Activated T-cell treated with anti-CD3 and anti-CD28 coated beads, Interleukin-2, amount 50 U/mL, for 72 hours (primary cell): ENCODE data around the gene ACOT12. TPM values are rescaled to one million over a fixed set of nuclear protein-coding genes. Genes with fewer than 3 reads are reported as not detected.
"Not testable (repeated sequence)": the region's sequence is repeated elsewhere in the genome, so short reads cannot be mapped to it uniquely, and the experiment has no call there.

Experiments used
- ATAC-seq, 2 donors: fragments of 150-1000 bp; cut with Tn5 transposase; replicated peaks in 1 of 2; 2 replicates each; pipeline ENCODE4 v1.10.0; 2021; ENCODE audit warnings: moderate library complexity in 2 of 2, mild to moderate bottlenecking in 1 of 2
- DNase-seq, 2 donors: peaks; one replicate each; pipeline ENCODE4 v3.0.0; 2021 to 2022; ENCODE audit warnings: mixed read lengths in 1 of 2
- H3K27ac Mint-ChIP-seq: one replicate; pipeline ENCODE4 v1.8.0; 2022; ENCODE audit warnings: mild to moderate bottlenecking, moderate library complexity, mixed read lengths
- H3K27me3 Mint-ChIP-seq: one replicate; pipeline ENCODE4 v1.8.0; 2022; ENCODE audit warnings: low read depth, mixed read lengths
- H3K36me3 Mint-ChIP-seq, 2 donors: one replicate each; pipeline ENCODE4 v1.8.0; 2022; ENCODE audit warnings: mixed read lengths in 2 of 2, mild to moderate bottlenecking in 1 of 2; ENCODE audit not compliant: insufficient read depth in 2 of 2
- H3K4me1 Mint-ChIP-seq: one replicate; pipeline ENCODE4 v1.8.0; 2022; ENCODE audit warnings: low read depth, mixed read lengths
- H3K4me3 Mint-ChIP-seq, 2 donors: one replicate each; pipeline ENCODE4 v1.8.0; 2022; ENCODE audit warnings: mild to moderate bottlenecking in 2 of 2, mixed read lengths in 2 of 2, moderate library complexity in 2 of 2
- H3K9me3 Mint-ChIP-seq, 2 donors: one replicate each; pipeline ENCODE4 v1.8.0; 2022; ENCODE audit warnings: mixed read lengths in 2 of 2
- total RNA-seq, 2 donors: library from RNA; stranded (reverse); gene quantifications; one replicate each; pipeline ENCODE4 v1.2.3, GENCODE V29; 2022

Gene ACOT12
- total RNA-seq, 2 donors from 2014 or later: not detected

DNA sequence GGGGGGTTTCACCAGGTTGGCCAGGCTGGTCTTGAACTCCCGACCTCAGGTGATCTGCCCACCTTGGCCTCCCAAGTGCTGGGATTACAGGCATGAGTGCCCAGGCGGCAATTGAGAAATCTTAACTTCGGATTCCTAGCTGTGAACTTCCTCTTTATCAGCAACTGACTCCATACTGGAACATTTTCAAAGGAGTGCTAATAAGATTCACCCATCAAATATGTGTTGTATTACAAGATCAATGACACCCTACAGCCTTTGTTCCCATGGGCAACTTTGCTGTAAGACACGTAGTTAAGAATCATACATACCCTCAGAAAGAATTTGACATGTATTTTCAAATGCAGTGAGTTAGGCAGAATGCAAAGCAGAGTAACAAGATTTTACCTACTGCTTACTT is 23.1 kb upstream of the ACOT12 start:
- no peak overlapping the region for H3K4me3 Mint-ChIP-seq
- no peaks in the 10 kb centered on the region for H3K27me3 Mint-ChIP-seq
- no peaks in the 10 kb centered on the region for H3K9me3 Mint-ChIP-seq
- H3K36me3 Mint-ChIP-seq: no peaks in the 10 kb centered on the region
- H3K27ac Mint-ChIP-seq: no peak overlapping the region
- no peak for ATAC-seq
- DNase-seq: no peak
- peaks cover 25% of the 10 kb centered on the region for H3K4me1 Mint-ChIP-seq

DNA sequence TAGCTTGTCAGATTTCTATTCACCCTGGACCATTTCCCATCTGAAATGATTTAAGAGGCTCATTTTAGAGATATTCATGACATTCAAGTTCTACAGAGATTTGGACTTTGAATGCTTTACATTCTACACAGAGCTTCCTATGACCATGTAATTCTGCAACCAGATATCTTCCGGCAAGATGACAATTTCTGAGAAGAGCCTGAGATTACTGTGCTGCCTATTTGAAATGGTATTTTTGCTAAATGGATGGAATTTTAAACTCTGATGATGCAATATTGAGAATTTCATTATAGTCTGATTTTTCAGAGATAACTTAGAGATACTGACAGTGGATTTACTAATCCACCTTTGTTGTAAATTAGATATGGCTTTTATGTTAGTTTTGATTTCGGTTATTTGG is 16.0 kb upstream of the ACOT12 start:
- Mint-ChIP-seq H3K27ac (no peak overlapping the region), H3K4me1 (peaks cover 5% of the 10 kb centered on the region), H3K9me3 (no peaks in the 10 kb centered on the region), H3K27me3 (no peaks in the 10 kb centered on the region), H3K36me3 (no peaks in the 10 kb centered on the region), H3K4me3 (peak overlapping the region in 1 of 2 donors; percentile 34)
- peak in 1 of 2 donors; percentile 43 for ATAC-seq
- DNase-seq: no peak

DNA sequence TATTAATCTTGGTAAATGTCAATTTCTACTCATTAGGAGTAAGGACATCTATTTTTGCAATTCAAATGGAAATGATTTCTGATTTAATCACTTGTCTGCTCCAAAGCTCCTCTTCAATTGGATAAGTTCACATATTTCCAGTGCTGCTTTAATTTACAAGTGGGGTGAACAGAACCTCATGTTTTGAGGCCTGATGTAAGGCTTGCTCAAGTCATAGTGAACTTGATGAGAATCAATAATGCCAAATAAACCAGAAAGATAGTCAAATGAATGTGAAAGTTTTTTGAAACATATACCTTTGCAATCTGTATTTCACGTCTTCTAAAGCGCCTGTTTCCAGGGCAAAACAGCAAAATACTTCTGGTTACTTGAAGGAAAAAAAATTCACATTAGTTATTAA is 15.4 kb upstream of the ACOT12 start:
- no peak for DNase-seq
- Mint-ChIP-seq H3K4me3 (no peak overlapping the region), H3K9me3 (no peaks in the 10 kb centered on the region)

DNA sequence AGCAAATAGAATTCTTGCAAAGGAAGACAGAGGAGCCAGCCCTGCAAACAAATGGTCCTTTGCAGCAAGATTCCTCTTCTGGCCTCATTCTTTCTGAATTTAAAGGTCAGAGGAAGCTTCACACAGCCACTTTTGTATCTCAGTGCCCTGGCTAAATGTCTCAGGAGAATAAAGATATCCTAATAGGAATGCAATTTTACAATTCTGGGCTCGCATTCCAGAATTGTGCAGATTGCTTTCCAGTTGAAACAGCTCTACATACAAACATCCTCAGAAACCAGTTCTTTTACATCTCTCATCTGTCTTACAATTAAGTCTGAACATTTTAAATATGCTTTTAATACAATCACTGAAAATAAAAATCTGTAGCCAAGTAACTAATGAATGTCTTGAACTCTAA is 14.6 kb upstream of the ACOT12 start:
- H3K4me3 Mint-ChIP-seq: no peak overlapping the region
- no peaks in the 10 kb centered on the region for H3K27me3 Mint-ChIP-seq
- no peaks in the 10 kb centered on the region for H3K9me3 Mint-ChIP-seq
- H3K36me3 Mint-ChIP-seq: no peaks in the 10 kb centered on the region
- peaks cover 5% of the 10 kb centered on the region for H3K4me1 Mint-ChIP-seq
- H3K27ac Mint-ChIP-seq: no peak overlapping the region
- ATAC-seq (no peak), DNase-seq (no peak)

More for the DNA sequence above, 15.4 kb upstream of the ACOT12 start:
- Mint-ChIP-seq H3K27me3 (no peaks in the 10 kb centered on the region), H3K4me1 (peaks cover 5% of the 10 kb centered on the region), H3K36me3 (no peaks in the 10 kb centered on the region), H3K27ac (no peak overlapping the region)
- no peak for ATAC-seq

DNA sequence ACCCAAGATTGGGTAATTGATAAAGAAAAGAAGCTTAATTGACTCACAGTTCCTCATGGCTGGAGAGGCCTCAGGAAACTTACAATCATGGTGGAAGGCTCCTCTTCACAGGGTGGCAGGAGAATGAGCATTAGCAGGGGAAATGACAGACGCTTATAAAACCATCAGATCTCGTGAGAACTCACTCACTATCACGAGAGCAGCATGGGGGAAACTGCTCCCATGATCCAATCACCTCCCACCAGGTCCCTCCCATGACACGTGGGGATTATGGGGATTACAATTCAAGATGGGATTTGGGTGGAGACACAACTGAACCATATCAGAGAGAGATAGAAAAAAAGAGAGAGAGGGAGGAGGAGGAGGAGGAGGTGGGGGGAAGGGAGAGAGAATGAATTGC is 13.9 kb upstream of the ACOT12 start:
- H3K9me3 Mint-ChIP-seq, H3K4me3 Mint-ChIP-seq, H3K27me3 Mint-ChIP-seq, H3K4me1 Mint-ChIP-seq, ATAC-seq, DNase-seq, H3K36me3 Mint-ChIP-seq, H3K27ac Mint-ChIP-seq: not testable (repeated sequence)

DNA sequence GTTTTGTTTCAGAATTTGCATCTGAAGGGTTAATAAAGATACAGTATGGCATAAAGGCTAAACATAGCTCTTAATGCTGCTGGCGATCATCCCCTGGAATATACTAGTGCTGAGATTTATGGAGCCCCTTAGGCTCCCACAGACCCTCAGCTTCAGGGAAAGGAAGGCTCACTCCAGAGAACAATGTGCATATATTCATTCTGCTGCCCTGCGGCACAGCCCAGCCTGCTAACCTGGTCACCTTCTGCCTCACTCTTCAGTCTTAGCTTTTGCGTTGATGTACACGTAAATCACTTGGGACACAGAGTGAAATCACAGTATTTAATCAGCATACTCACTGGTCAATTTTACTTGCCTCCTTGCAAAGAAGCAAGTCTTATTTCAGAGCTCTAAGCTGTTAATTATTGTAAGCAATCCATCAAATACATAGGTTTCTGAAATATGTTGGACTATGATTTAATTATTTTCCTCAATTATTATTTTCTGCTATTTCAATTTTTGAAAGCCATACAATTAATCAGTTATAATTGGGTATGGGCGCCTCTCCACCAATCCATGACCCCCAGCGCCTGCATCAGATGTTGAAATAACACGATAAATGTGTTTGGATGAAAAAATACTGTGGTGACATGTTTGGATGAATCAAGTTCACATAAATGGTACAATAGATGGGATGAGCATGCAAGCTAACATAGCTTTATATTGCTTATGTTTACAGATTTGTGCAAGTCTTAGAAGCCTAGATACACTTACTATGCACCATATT is 11.4 kb upstream of the ACOT12 start:
- ATAC-seq: no peak
- H3K36me3 Mint-ChIP-seq: no peaks in the 10 kb centered on the region
- peaks cover 4% of the 10 kb centered on the region for H3K4me1 Mint-ChIP-seq

DNA sequence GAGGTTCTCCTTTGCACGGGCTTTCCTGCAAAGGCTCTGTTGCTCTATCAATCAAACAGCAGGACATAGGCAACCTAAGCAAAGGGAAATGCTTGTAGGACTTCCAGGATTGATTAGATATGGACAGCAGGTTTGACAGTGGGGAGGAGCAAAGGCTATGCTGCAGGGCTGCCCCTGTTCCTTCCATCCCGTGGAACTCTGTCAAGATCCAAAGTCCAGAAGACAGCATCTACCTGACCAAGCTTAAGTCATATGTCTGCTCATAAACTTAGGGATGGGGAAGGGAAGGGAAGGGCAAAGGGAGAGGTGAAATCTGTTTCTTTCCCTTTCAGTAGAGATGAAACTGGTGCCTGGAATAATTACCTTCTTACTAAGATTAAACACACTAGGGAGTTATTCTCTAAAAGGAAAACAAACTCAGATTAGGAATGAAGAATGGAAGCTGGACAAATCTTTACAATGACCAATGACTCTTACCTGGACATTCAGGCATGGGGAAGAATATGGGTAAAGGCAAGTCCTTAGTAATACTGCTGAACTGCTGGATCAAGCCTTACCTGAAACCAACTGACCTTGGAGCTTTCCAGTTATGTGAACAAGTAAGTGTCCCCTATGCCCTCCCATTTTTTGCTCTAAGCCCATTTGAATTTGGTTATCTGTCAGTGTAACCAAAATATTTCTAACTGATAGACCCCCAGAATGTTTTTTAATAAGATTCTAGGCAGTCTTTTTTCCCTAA is 8.4 kb upstream of the ACOT12 start:
- H3K4me3 Mint-ChIP-seq: no peak overlapping the region
- peaks cover 4% of the 10 kb centered on the region for H3K4me1 Mint-ChIP-seq
- ATAC-seq (no peak), DNase-seq (no peak)
- H3K27ac Mint-ChIP-seq: no peak overlapping the region
- peaks cover 21% of the 10 kb centered on the region for H3K27me3 Mint-ChIP-seq
- no peaks in the 10 kb centered on the region for H3K36me3 Mint-ChIP-seq
- H3K9me3 Mint-ChIP-seq: no peaks in the 10 kb centered on the region

More for the DNA sequence above, 11.4 kb upstream of the ACOT12 start:
- Mint-ChIP-seq H3K9me3 (no peaks in the 10 kb centered on the region), H3K27ac (no peak overlapping the region), H3K4me3 (no peak overlapping the region), H3K27me3 (peaks cover 7% of the 10 kb centered on the region)
- DNase-seq: no peak

DNA sequence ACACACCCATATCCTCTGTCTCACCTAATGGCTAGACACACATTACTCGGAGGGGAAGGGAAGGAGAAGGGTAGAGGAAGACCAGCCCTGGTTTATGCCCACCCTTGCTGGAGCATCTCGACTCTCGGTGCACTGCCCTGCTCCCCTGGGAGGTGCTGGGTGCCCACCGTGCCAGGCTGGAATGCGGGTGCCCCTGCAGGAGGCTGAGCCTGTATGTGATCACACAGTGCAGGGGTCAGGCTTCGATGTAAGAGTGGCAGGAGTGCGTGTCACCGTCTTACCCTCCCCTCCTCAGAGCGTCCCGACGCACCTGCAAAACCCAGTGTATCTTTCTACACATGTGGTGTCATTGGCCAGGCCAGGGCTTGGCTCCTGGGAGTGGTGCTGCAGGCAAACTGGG is 7.3 kb upstream of the ACOT12 start:
- H3K4me3 Mint-ChIP-seq: no peak overlapping the region
- H3K27ac Mint-ChIP-seq: no peak overlapping the region
- peaks cover 31% of the 10 kb centered on the region for H3K27me3 Mint-ChIP-seq
- ATAC-seq (no peak), DNase-seq (no peak)
- H3K36me3 Mint-ChIP-seq: no peaks in the 10 kb centered on the region
- H3K4me1 Mint-ChIP-seq: peaks cover 4% of the 10 kb centered on the region
- H3K9me3 Mint-ChIP-seq: no peaks in the 10 kb centered on the region

DNA sequence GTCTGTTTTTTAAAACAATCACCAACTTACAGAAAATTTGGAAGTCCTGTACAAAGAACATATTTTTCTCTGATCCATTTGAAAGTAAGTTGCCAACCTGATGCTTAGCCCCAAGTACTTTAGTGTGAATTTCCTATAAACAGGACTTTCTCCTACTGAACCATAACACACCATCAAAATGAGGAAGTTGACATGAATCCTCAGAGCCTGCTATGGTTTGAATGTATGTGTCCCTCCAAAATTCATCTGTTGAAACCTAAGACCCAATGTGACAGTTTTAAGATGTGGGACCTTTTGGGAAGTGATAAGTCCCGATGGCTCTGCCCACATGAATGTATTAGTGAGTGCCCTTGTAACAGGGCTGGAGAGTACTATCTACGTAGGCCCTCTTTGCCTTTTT is 6.4 kb upstream of the ACOT12 start:
- H3K4me1 Mint-ChIP-seq: peaks cover 4% of the 10 kb centered on the region
- peaks cover 37% of the 10 kb centered on the region for H3K27me3 Mint-ChIP-seq
- H3K27ac Mint-ChIP-seq: no peak overlapping the region
- H3K9me3 Mint-ChIP-seq: no peaks in the 10 kb centered on the region
- H3K36me3 Mint-ChIP-seq: no peaks in the 10 kb centered on the region
- ATAC-seq (no peak), DNase-seq (no peak)
- no peak overlapping the region for H3K4me3 Mint-ChIP-seq

DNA sequence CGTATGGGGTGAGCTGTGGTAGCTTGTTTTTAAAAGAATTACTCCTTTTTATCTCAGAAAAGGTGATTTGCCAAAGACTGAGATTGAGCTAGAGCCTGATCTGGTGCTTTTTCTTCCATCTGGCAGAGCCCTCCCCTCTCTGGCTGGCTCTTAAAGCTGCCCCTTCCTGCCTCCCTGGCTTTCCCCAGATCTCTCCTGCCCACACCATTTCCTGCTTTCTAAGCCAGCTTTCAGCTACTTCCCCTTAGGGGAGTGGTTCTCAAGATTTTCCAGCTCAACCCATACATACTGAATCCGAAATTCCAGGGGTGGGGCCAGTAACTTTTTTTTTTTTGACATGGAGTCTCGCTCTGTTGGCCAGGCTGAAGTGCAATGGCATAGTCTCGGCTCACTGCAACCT is 4.8 kb upstream of the ACOT12 start:
- Mint-ChIP-seq H3K4me3 (no peak overlapping the region), H3K36me3 (peaks cover 0 to 2% of the 10 kb centered on the region in 2 donors), H3K27ac (no peak overlapping the region), H3K4me1 (peaks cover 4% of the 10 kb centered on the region), H3K27me3 (peaks cover 42% of the 10 kb centered on the region), H3K9me3 (no peaks in the 10 kb centered on the region)
- DNase-seq (no peak), ATAC-seq (no peak)

DNA sequence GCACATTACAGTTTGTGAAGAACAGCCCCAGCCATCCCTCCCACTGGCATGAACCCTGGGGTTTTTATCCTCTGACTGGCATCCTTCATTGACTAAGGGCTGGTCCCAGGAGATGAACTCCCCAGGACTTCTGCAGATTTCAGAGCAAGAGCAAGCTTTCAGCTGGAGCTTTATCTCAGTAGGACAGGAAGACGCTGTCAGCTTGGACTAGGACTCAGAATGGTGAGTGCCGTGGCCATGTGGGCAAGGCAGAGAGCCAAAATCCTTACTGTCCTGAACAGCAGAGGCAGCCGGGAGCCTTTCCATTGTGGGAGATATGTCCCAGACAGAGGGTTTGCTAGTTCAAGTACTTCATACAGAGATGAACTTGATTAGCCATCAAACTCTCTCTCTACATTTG is 3.2 kb upstream of the ACOT12 start:
- no peak overlapping the region for H3K27ac Mint-ChIP-seq
- H3K4me3 Mint-ChIP-seq: no peak overlapping the region
- peaks cover 56% of the 10 kb centered on the region for H3K27me3 Mint-ChIP-seq
- ATAC-seq (no peak), DNase-seq (no peak)
- H3K9me3 Mint-ChIP-seq: no peaks in the 10 kb centered on the region
- H3K4me1 Mint-ChIP-seq: peaks cover 9% of the 10 kb centered on the region
- H3K36me3 Mint-ChIP-seq: peaks cover 0 to 2% of the 10 kb centered on the region in 2 donors

DNA sequence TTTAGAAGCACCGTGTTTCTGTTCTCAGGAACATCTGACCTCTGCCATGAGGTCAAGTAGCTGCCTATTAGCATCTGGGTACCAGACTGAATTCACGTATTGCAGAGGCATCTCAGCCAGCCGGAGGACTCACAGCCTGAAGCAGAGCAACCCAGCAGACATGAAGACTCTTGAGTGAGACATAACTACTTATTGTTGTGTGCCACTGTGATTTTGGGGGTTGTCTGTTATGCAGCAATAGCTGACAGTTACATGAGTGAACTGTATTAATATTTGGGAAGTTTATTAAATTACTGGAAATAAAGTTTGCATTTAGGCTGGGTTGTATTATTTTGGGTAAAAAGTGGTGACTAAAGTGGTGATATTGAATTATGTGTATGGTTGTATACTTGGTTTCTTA is 1.3 kb upstream of the ACOT12 start:
- Mint-ChIP-seq H3K27me3 (peaks cover 69% of the 10 kb centered on the region), H3K9me3 (no peaks in the 10 kb centered on the region), H3K36me3 (peaks cover 0 to 2% of the 10 kb centered on the region in 2 donors), H3K27ac (no peak overlapping the region), H3K4me1 (peaks cover 9% of the 10 kb centered on the region), H3K4me3 (no peak overlapping the region)
- no peak for ATAC-seq
- no peak for DNase-seq

DNA sequence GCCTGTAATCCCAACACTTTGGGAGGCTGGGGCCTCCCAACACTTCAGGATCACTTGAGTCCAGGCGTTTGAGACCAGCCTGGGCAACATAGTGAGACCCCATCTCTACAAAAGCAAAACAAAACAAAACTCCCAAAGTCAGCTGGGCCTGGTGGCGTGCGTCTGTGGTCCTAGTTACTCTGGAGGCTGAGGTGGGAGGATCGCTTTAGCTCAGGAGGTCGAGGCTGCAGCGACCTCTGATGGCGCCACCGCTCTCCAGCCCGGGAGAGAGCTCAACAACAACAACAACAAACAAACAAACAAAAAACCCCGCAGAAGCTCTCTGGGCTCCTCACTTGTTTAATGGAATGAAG is 528 bp downstream of the ACOT12 start:
- peaks cover 5% of the 10 kb centered on the region for H3K4me1 Mint-ChIP-seq
- ATAC-seq: no peak
- peaks cover 57% of the 10 kb centered on the region for H3K27me3 Mint-ChIP-seq
- DNase-seq: no peak
- no peak overlapping the region for H3K27ac Mint-ChIP-seq
- no peaks in the 10 kb centered on the region for H3K9me3 Mint-ChIP-seq
- H3K4me3 Mint-ChIP-seq: peak overlapping the region; percentile 66 to 75
- H3K36me3 Mint-ChIP-seq: peaks cover 0 to 2% of the 10 kb centered on the region in 2 donors

DNA sequence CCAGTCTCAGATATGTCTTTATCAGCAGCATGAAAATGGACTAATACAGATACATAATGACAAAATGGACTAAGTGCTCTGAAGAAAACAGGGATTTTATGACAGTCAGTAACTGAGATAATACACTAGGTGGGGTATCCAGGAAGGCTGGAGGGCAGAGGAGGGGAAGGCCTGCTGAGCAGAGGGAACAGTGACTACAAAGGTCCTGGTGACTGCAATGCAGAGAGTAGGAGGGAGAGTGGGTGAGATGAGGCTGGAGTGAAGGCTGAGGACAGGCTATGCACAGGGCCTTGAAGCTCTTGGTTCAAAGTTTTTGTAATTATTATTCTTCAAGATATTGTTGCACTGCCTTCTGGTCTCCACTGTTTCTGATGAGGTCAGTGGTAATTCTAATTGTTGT is 4.9 kb downstream of the ACOT12 start:
- DNase-seq (no peak), ATAC-seq (no peak)
- H3K4me3 Mint-ChIP-seq: no peak overlapping the region
- no peaks in the 10 kb centered on the region for H3K36me3 Mint-ChIP-seq
- no peak overlapping the region for H3K27ac Mint-ChIP-seq
- no peaks in the 10 kb centered on the region for H3K9me3 Mint-ChIP-seq
- peaks cover 5% of the 10 kb centered on the region for H3K4me1 Mint-ChIP-seq
- peaks cover 43% of the 10 kb centered on the region for H3K27me3 Mint-ChIP-seq
